Measurements from ENCODE around the gene CLEC12A.

Gene CLEC12A

DNA sequence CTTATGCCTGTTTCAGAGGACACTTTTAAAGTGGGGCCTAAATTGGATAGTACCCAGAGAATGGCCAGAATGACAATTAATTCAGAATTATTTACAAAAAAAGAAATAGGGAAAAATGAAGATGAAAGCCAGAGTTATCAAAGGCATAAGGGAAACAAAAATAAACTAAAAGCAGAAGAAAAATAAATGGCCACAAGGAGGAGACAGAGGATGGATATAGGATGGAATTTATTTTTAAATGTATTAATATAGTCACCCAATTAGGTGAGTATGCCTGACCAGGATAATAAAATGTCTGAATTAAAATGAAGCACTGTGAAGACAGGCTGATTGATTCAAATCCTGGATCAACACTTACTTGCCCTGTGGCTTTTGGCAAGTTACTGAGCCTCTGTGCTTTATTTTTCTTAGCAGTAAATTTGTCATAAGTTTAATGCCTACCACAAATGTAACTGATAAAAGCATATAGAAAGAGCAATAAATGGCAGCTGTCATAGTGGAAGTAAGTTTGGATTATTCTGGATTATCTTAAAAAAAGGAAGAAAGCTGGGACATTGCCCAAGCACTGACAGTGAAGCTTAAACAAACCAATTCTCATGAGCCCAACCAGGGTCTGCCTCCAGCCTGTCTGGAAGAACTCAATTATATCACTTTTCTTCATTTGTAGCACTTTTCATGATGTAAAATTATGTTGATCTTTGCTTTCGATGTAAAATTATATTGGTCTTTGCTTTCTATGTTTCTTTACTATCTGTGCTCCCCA lies 62.8 kb downstream of the CLEC12A start:
- DNase-seq (ENCODE audit: low spot score): no peak

All from pons (tissue), 1 donor.